ENCODE measurements around the gene AKAP14. TPM values are rescaled to one million over a fixed set of nuclear protein-coding genes. Genes with fewer than 3 reads are reported as not detected.

Gene AKAP14
- total and polyA plus RNA-seq, 2 of the 4 experiments (the other 2 are of a cell fraction): not detected

- in situ Hi-C loops (cut with MboI; ENCODE audit: low sequenced_read_pairs) (no loop called here), dilution Hi-C loops (cut with HindIII; ENCODE audit: low sequenced_read_pairs, unreplicated experiment) (no loop called here), intact Hi-C loops (cut with micrococcal nuclease) (no loop called here)
- Histone ChIP-seq H4K5ac (ENCODE audit: low read depth, low read length) (no peak overlapping the region), H3K56ac (ENCODE audit: extremely low read depth, insufficient read depth, low read length) (no peak overlapping the region), H3K9me1 (ENCODE audit: insufficient read depth, low read length) (no peaks in the 10 kb centered on the region), H3K9me3 (ENCODE audit: control insufficient read depth, insufficient read depth, low read length) (no peaks in the 10 kb centered on the region), H3K4ac (ENCODE audit: low read depth, low read length) (no peak overlapping the region), H3K27me3 (ENCODE audit: control insufficient read depth, insufficient read depth, low read length) (no peaks in the 10 kb centered on the region), H3K4me1 (ENCODE audit: control insufficient read depth, insufficient read depth, low read length) (no peaks in the 10 kb centered on the region), H2BK15ac (ENCODE audit: low read depth, low read length) (no peak overlapping the region), H3K27ac (ENCODE audit: insufficient read depth, low read length) (no peak overlapping the region), H3K23ac (ENCODE audit: low read depth, low read length) (no peak overlapping the region), H3K36me3 (ENCODE audit: control insufficient read depth, insufficient read depth, low read length) (no peaks in the 10 kb centered on the region; the same call in 1 of the 2 replicates), H2BK120ac (ENCODE audit: low read depth, low read length) (no peak overlapping the region), H3K9ac (ENCODE audit: low read depth, low read length) (no peak overlapping the region), H3K79me1 (ENCODE audit: low read depth in 1 of 2, low read length in 2 of 2) (no peaks in the 10 kb centered on the region), H4K20me1 (ENCODE audit: insufficient read depth, low read length) (no peaks in the 10 kb centered on the region), H2AK9ac (replicated peaks; ENCODE audit: low read depth, low read length, poor library complexity) (no peak overlapping the region), H3K18ac (ENCODE audit: low read depth, low read length) (no peak overlapping the region), H2BK5ac (ENCODE audit: low read depth, low read length, poor library complexity, severe bottlenecking) (no peak overlapping the region), H2AK5ac (ENCODE audit: low read depth, low read length) (no peak overlapping the region), H3K4me3 (ENCODE audit: insufficient read depth, low read depth, low read length) (no peak overlapping the region), H2BK20ac (ENCODE audit: low read depth, low read length) (no peak overlapping the region), H3K4me2 (ENCODE audit: low read depth, low read length) (no peak overlapping the region), H3K14ac (replicated peaks; ENCODE audit: low read depth, low read length) (no peak overlapping the region), H2AFZ (replicated peaks; ENCODE audit: low read length, poor library complexity) (no peak overlapping the region), H4K91ac (ENCODE audit: insufficient read depth, low read depth, low read length) (no peak overlapping the region), H4K8ac (ENCODE audit: low read depth in 2 of 2, low read length in 2 of 2) (no peak overlapping the region)
- CTCF ChIA-PET: no interaction called here
- BruUV-seq (replicated peaks): no TSS peak
- DNase-seq (no peak), ATAC-seq (ENCODE audit: low read depth) (no peak)
- TF ChIP-seq ELK1 (IDR thresholded peaks at IDR 0.05; ENCODE audit: borderline replicate concordance, low read depth, low read length) (no peak), CTCF (conservative IDR thresholded peaks at IDR 0.05; ENCODE audit: low read depth, low read length) (no peak), BHLHE40 (IDR thresholded peaks at IDR 0.05; ENCODE audit: low read depth, low read length) (no peak), MAFK (IDR thresholded peaks at IDR 0.05; ENCODE audit: low read depth, low read length) (no peak), RFX5 (IDR thresholded peaks at IDR 0.05; ENCODE audit: low read depth, low read length) (no peak), RCOR1 (IDR thresholded peaks at IDR 0.05; ENCODE audit: insufficient replicate concordance, low read length) (no peak), POLR2A (IDR thresholded peaks at IDR 0.05; ENCODE audit: low read depth, low read length) (no peak), FOS (IDR thresholded peaks at IDR 0.05; ENCODE audit: low read depth, low read length) (no peak), CHD1 (IDR thresholded peaks at IDR 0.05; ENCODE audit: low read depth, low read length) (no peak), RAD21 (IDR thresholded peaks at IDR 0.05; ENCODE audit: low read length) (no peak)
- POLR2A ChIA-PET (ENCODE audit: unreplicated experiment): no interaction called here
- no CpG with 5 or more reads among the region's 2 CpGs for WGBS, 2 experiments (ENCODE audit: extremely low coverage in 2 of 2, insufficient read length in 1 of 2)
These were observed 17.0 kb upstream of the AKAP14 start for GRCh38 chrX:119878740-119879139.
